Measurements from ENCODE around the gene POLDIP2. TPM values are rescaled to one million over a fixed set of nuclear protein-coding genes. Genes with fewer than 3 reads are reported as not detected.
A peak's percentile ranks its signal among the peaks of the same experiment; 100 is the strongest.

The POLDIP2 gene
- total and polyA plus RNA-seq, 10 of the 15 experiments (the other 5 are each of a cell fraction or from before 2014, with no cell fraction given), result 22.8 to 196 (median 121) TPM

DNA sequence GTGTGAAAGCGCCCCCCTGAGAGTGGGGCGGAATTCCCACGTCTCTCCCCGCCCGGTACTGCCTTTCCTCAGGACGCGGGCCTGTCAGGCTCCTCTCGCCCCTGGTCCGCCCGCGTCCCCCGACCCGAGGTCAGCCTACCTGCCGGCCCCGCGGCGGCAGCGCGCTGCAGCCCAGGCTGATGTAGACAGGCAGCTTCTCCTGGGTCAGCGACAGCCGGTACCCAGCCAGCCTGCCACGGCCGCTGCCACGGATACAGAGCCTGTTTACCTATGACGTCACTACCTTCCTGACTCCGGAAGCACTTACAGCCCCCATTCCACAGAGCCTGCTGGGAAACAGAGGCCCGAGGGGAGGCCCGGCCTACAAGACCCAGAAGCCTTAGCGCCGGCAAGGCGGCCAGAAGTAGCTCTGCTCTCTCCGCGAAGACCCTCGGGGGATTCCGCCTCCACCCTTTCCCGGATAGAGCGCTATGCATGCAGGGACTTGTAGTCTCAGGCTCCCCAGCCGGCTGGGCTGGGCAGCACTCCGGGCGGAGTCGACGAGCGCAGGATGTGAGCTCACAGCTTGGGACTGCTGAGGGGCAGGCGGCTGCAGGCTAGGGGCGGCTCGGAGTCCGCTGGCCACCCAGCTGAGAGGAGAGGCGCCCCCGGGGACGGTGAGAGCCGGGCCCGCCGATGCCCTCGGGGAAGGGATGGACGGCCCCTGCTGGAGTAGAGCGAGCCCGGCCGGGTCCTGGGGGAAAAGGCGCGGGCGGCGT is 21.9 kb downstream of the POLDIP2 start, which contains the start of the genes IFT20 and TNFAIP1 (continued):
- TF ChIP-seq TBL1XR1 (IDR thresholded peaks at IDR 0.05; ENCODE audit: low read depth, low read length) (peak; percentile 91), SMAD1 (IDR thresholded peaks at IDR 0.05; ENCODE audit: low read depth, partially characterized antibody) (no peak)

DNA sequence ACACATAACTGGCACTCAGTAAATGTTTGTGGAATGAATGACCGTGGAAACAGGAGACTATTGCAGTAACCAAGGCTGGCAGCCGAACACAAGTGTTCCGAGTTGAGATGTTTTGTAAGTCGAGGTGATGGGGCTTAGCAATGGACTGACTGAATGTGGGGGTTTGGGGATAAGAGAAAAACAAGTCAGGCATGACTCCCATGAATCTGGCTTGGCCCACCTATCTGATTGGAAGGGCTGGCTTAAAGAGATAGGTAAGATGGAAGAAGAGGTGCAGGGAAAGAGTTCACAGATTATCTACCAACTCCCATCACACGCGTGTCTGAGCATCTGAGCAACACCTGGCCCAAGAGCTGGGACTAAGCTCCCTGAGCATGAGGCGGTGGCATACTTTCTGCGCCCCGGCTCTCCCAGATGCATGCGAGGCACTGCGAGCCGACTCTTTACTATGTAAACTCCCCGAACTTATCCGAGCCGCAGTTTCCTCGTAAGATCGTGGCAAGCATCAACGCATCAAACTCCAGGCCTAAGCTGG is 22.6 kb downstream of the POLDIP2 start:
- no peaks in the 10 kb centered on the region for H3K9me3 ChIP-seq (replicated peaks; ENCODE audit: control insufficient read depth, insufficient read depth, low read length)
- intact Hi-C loops (cut with micrococcal nuclease; ENCODE audit: unreplicated experiment) (loop anchor here (1.0 kb wide), 2 partner anchors 15 to 23 kb away; partner anchors contain the start of genes POLDIP2 and TMEM97), in situ Hi-C loops (cut with MboI) (loop anchor here (10.0 kb wide), 1 partner anchor 620 kb away; the partner anchor contains the start of gene PHF12)
- SMC1A ChIA-PET (ENCODE audit: uncharacterized antibody, unreplicated experiment), result interaction anchor here (1.0 to 3.6 kb wide), 9 partner anchors 9 to 82 kb away, joined by 3 to 27 read pairs (median 6); partner anchors contain the start of gene POLDIP2
- H3K4me3 ChIP-seq, result peak overlapping the region; percentile 88
- RAD21 ChIA-PET (ENCODE audit: unreplicated experiment), result interaction anchor here (0.8 to 3.9 kb wide), 11 partner anchors 9 to 575 kb away, joined by 3 to 31 read pairs (median 5); partner anchors contain the start of genes POLDIP2 and TMEM97
- no peaks in the 10 kb centered on the region for H3K27me3 ChIP-seq (replicated peaks in 1 of 2; ENCODE audit: control insufficient read depth in 2 of 2, insufficient read depth in 2 of 2, low read length in 1 of 2)
- peaks cover 0 to 2% of the 10 kb centered on the region in 2 experiments; a peak in 2 of 4 replicates for H3K36me3 ChIP-seq (ENCODE audit: control insufficient read depth in 2 of 2, insufficient read depth in 2 of 2, low read length in 1 of 2)
- POLR2A ChIA-PET, result interaction anchor here (0.5 to 2.4 kb wide), 12 partner anchors 13 to 852 kb away, joined by 3 to 26 read pairs (median 4); partner anchors contain the start of genes PIGS, POLDIP2 and TMEM97
- peaks cover 3% of the 10 kb centered on the region for H3K4me1 ChIP-seq (ENCODE audit: control insufficient read depth, insufficient read depth, low read length)
- no peaks in the 10 kb centered on the region; the same call in 1 of the 2 replicates for H4K20me1 ChIP-seq (ENCODE audit: control insufficient read depth, insufficient read depth)
- H3K79me2 ChIP-seq (ENCODE audit: control insufficient read depth, insufficient read depth, low read length), result peaks cover 19% of the 10 kb centered on the region
- H3K4me2 ChIP-seq (ENCODE audit: control insufficient read depth, insufficient read depth), result peak overlapping the region; percentile 86
- no peak for ATAC-seq
- TF ChIP-seq, protein P1, sequence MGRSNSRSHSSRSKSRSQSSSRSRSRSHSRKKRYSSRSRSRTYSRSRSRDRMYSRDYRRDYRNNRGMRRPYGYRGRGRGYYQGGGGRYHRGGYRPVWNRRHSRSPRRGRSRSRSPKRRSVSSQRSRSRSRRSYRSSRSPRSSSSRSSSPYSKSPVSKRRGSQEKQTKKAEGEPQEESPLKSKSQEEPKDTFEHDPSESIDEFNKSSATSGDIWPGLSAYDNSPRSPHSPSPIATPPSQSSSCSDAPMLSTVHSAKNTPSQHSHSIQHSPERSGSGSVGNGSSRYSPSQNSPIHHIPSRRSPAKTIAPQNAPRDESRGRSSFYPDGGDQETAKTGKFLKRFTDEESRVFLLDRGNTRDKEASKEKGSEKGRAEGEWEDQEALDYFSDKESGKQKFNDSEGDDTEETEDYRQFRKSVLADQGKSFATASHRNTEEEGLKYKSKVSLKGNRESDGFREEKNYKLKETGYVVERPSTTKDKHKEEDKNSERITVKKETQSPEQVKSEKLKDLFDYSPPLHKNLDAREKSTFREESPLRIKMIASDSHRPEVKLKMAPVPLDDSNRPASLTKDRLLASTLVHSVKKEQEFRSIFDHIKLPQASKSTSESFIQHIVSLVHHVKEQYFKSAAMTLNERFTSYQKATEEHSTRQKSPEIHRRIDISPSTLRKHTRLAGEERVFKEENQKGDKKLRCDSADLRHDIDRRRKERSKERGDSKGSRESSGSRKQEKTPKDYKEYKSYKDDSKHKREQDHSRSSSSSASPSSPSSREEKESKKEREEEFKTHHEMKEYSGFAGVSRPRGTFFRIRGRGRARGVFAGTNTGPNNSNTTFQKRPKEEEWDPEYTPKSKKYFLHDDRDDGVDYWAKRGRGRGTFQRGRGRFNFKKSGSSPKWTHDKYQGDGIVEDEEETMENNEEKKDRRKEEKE (IDR thresholded peaks at IDR 0.05), result no peak
- no peak for TF ChIP-seq DPF2 (IDR thresholded peaks at IDR 0.05)
- TF ChIP-seq MEF2A (IDR thresholded peaks at IDR 0.05; ENCODE audit: insufficient read depth, low read depth, low read length), result no peak
- TF ChIP-seq, protein P2, sequence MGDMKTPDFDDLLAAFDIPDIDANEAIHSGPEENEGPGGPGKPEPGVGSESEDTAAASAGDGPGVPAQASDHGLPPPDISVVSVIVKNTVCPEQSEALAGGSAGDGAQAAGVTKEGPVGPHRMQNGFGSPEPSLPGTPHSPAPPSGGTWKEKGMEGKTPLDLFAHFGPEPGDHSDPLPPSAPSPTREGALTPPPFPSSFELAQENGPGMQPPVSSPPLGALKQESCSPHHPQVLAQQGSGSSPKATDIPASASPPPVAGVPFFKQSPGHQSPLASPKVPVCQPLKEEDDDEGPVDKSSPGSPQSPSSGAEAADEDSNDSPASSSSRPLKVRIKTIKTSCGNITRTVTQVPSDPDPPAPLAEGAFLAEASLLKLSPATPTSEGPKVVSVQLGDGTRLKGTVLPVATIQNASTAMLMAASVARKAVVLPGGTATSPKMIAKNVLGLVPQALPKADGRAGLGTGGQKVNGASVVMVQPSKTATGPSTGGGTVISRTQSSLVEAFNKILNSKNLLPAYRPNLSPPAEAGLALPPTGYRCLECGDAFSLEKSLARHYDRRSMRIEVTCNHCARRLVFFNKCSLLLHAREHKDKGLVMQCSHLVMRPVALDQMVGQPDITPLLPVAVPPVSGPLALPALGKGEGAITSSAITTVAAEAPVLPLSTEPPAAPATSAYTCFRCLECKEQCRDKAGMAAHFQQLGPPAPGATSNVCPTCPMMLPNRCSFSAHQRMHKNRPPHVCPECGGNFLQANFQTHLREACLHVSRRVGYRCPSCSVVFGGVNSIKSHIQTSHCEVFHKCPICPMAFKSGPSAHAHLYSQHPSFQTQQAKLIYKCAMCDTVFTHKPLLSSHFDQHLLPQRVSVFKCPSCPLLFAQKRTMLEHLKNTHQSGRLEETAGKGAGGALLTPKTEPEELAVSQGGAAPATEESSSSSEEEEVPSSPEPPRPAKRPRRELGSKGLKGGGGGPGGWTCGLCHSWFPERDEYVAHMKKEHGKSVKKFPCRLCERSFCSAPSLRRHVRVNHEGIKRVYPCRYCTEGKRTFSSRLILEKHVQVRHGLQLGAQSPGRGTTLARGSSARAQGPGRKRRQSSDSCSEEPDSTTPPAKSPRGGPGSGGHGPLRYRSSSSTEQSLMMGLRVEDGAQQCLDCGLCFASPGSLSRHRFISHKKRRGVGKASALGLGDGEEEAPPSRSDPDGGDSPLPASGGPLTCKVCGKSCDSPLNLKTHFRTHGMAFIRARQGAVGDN (IDR thresholded peaks at IDR 0.05), result no peak
- TF ChIP-seq SRF (IDR thresholded peaks at IDR 0.05; ENCODE audit: low read depth in 2 of 2, low read length in 2 of 2), result no peak
- TF ChIP-seq STAT1 (conservative IDR thresholded peaks at IDR 0.05), result no peak
- H2AFZ ChIP-seq (ENCODE audit: control insufficient read depth, low read depth, low read length), result peak overlapping the region; percentile 85
- CTCF ChIA-PET, result interaction anchor here (0.6 to 3.6 kb wide), 13 partner anchors 9 to 529 kb away, joined by 3 to 29 read pairs (median 6); partner anchors contain the start of genes POLDIP2 and TMEM97
- no peak for FAIRE-seq
- DNase-seq (ENCODE audit: low read depth, low spot score), result no peak
- TSS peak; percentile 67 for BruUV-seq (replicated peaks)
- H3K27ac ChIP-seq (ENCODE audit: control insufficient read depth, insufficient read depth), result peak overlapping the region; percentile 36
- 9% methylated on average over 18 of the region's 18 CpGs for WGBS (ENCODE audit: insufficient coverage, insufficient replicate concordance, low lambda C conversion rate, missing lambda C conversion rate)
- H3K9ac ChIP-seq (ENCODE audit: control insufficient read depth, insufficient read depth, low read length), result peak overlapping the region; percentile 63

Measured in GM12878 (cell line).